ENCODE measurements around the gene SMIM44. TPM values are rescaled to one million over a fixed set of nuclear protein-coding genes. Genes with fewer than 3 reads are reported as not detected.
A peak's percentile ranks its signal among the peaks of the same experiment; 100 is the strongest.

The SMIM44 gene
- total and polyA plus RNA-seq, 9 of the 15 experiments (the other 6 are each of a cell fraction or from before 2014, with no cell fraction given), result not detected

DNA sequence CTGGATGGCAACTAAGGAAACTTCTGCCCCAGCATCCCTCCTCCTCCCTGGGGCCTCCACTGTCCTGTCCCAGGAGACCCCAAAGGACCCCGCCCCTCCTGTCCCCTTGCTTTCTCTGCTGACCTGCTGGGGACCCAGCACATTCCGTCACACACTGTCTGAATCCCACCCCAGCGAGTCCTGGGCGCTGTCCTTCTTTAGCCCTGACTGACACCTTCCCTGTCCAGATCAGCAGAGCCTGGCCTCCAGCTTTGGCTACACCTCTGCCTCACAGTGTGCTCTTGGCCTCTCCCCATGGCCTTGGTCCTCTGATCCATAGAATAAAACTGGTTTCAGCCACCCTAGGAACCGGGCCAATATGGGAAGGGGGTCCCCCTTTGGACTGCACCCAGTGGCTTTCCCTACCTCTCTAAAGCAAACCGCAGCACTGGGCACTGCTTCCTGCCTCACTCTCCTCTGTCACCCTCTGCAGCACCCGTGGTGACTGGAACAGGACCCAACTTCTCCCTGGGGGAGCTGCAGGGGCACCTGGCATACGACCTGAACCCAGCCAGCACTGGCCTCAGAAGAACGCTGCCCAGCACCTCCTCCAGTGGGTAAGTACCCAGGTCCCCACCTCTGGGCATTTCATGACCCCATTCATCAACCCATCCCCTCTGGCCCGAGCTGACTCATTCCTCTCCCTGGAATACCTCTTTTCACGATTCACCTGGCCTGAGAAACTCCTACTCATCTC is 49.3 kb downstream of the SMIM44 start:
- 84% methylated on average over 10 of the region's 11 CpGs for WGBS (ENCODE audit: insufficient coverage, low coverage, missing lambda C conversion rate)
- ChIA-PET POLR2A (no interaction called here), CTCF (ENCODE audit: low intra/inter-chr PET ratio) (no interaction called here)
- peak overlapping the region; percentile 97 for H3K4me2 ChIP-seq (ENCODE audit: insufficient read depth, low read length)
- peak overlapping the region; percentile 96; the same call in 2 of the 3 replicates for H3K27ac ChIP-seq (ENCODE audit: extremely low read depth, low read depth, low read length)
- TF ChIP-seq, protein P1, sequence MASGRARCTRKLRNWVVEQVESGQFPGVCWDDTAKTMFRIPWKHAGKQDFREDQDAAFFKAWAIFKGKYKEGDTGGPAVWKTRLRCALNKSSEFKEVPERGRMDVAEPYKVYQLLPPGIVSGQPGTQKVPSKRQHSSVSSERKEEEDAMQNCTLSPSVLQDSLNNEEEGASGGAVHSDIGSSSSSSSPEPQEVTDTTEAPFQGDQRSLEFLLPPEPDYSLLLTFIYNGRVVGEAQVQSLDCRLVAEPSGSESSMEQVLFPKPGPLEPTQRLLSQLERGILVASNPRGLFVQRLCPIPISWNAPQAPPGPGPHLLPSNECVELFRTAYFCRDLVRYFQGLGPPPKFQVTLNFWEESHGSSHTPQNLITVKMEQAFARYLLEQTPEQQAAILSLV (tag; IDR thresholded peaks at IDR 0.05), result no peak
- TF ChIP-seq, protein P2, sequence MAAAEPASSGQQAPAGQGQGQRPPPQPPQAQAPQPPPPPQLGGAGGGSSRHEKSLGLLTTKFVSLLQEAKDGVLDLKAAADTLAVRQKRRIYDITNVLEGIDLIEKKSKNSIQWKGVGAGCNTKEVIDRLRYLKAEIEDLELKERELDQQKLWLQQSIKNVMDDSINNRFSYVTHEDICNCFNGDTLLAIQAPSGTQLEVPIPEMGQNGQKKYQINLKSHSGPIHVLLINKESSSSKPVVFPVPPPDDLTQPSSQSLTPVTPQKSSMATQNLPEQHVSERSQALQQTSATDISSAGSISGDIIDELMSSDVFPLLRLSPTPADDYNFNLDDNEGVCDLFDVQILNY (CRISPR knock-in tag; IDR thresholded peaks at IDR 0.05), result 0 out of 2 replicates have a peak, but pooled peaks have one; percentile 25
- peaks cover 30% of the 10 kb centered on the region for H3K79me2 ChIP-seq (ENCODE audit: control insufficient read depth, insufficient read depth, low read length)
- BruUV-seq (replicated peaks), result no TSS peak
- intact Hi-C loops (cut with micrococcal nuclease), result loop anchor here (5.0 kb wide), 1 partner anchor 77 kb away; no protein-coding TSS in a partner anchor
- peak overlapping the region; percentile 53; the same call in 1 of the 2 replicates for H3K4me3 ChIP-seq
- FAIRE-seq (no peak), ATAC-seq (no peak), DNase-seq (ENCODE audit: extremely low read depth in 1 of 4, low spot score in 3 of 4) (no peak)
- no peaks in the 10 kb centered on the region for H3K27me3 ChIP-seq (ENCODE audit: control insufficient read depth in 2 of 2, insufficient read depth in 2 of 2, low read length in 2 of 2)
- H3K9ac ChIP-seq (ENCODE audit: insufficient read depth in 1 of 2, low read depth in 2 of 2, low read length in 2 of 2), result peak overlapping the region; percentile 16 to 85; a peak in 2 of 4 replicates
- H3K9me3 ChIP-seq (replicated peaks; ENCODE audit: control insufficient read depth, insufficient read depth, low read depth, low read length), result no peaks in the 10 kb centered on the region
- H3K36me3 ChIP-seq (ENCODE audit: control insufficient read depth, insufficient read depth, low read length), result peaks cover 77% of the 10 kb centered on the region
- peaks cover 4 to 26% of the 10 kb centered on the region in 2 experiments; a peak in 4 of 5 replicates for H3K4me1 ChIP-seq (replicated peaks in 1 of 2; ENCODE audit: control insufficient read depth in 2 of 2, insufficient read depth in 2 of 2, low read length in 2 of 2)
- H4K20me1 ChIP-seq (replicated peaks; ENCODE audit: control insufficient read depth, insufficient read depth, low read length), result peaks cover 20% of the 10 kb centered on the region
- H3K9me1 ChIP-seq (ENCODE audit: control insufficient read depth, insufficient read depth, low read length), result no peaks in the 10 kb centered on the region
- in situ Hi-C loops (cut with MboI), result loop anchor here (5.0 kb wide), 1 partner anchor 92 kb away; no protein-coding TSS in a partner anchor
- no peak overlapping the region for H2AFZ ChIP-seq (ENCODE audit: low read depth, low read length)

Measured in K562 (cell line).